CD4-positive, alpha-beta T cell (primary cell): ENCODE measurements around the gene TRAF6. TPM values are rescaled to one million over a fixed set of nuclear protein-coding genes. Genes with fewer than 3 reads are reported as not detected.

ENCODE experiments used
- ATAC-seq: fragments of 200-7000 bp; cut with Tn5 transposase; one replicate; pipeline ENCODE4 v1.10.0; 2022; ENCODE audit warnings: mild to moderate bottlenecking; ENCODE audit not compliant: poor library complexity
- CTCF ChIA-PET: fragments of 350-600 bp; sonication (Branson Sonifier 250); formaldehyde crosslinking; loops from one replicate; lab custom pipeline; 2021; ENCODE audit warnings: antibody characterized with exemption, inconsistent platforms; lab: Charles Lee
- POLR2A ChIA-PET: fragments of 350-600 bp; sonication (Branson Sonifier 250); formaldehyde crosslinking; loops from one replicate; lab custom pipeline; 2021; ENCODE audit warnings: antibody characterized with exemption, inconsistent platforms; lab: Charles Lee
- DNase-seq, 14 experiments: peaks; one replicate each; pipeline ENCODE4 v3.0.0-alpha.2; 2013 to 2020; ENCODE audit warnings: mixed read lengths in 2 of 14
- H3K27ac ChIP-seq, 2 donors: one replicate each; pipeline versions ENCODE4 v1.5.1 to v1.7.0; 2013; ENCODE audit warnings: low read length in 2 of 2, low read depth in 1 of 2, mild to moderate bottlenecking in 1 of 2
- H3K27me3 ChIP-seq, 2 experiments: 1 replicate in 1 of 2; 2 replicates in 1 of 2; pipeline versions ENCODE4 v1.6.1 to v1.7.0; 2013; ENCODE audit warnings: low read length in 2 of 2, control low read depth in 1 of 2, mild to moderate bottlenecking in 1 of 2, moderate library complexity in 1 of 2; ENCODE audit not compliant: insufficient read depth in 2 of 2, control insufficient read depth in 1 of 2
- H3K36me3 ChIP-seq: one replicate; pipeline ENCODE4 v1.6.1; 2013; ENCODE audit warnings: low read length, control low read depth; ENCODE audit not compliant: insufficient read depth
- H3K4me1 ChIP-seq: one replicate; pipeline ENCODE4 v1.6.1; 2013; ENCODE audit warnings: low read length, control low read depth; ENCODE audit not compliant: insufficient read depth
- H3K4me3 ChIP-seq: one replicate; pipeline ENCODE4 v1.5.1; 2013; ENCODE audit warnings: mild to moderate bottlenecking, low read length, moderate library complexity
- H3K9me3 ChIP-seq, 2 experiments: 1 replicate in 1 of 2; 2 replicates in 1 of 2; pipeline versions ENCODE4 v1.6.1 to v1.7.0; 2013; ENCODE audit warnings: low read length in 2 of 2, mild to moderate bottlenecking in 2 of 2, control low read depth in 1 of 2, moderate library complexity in 1 of 2; ENCODE audit not compliant: control insufficient read depth in 1 of 2, insufficient read depth in 1 of 2
- H3K27ac Mint-ChIP-seq: one replicate; pipeline ENCODE4 v1.8.0; 2020; ENCODE audit warnings: mixed read lengths
- H3K27me3 Mint-ChIP-seq: one replicate; pipeline ENCODE4 v1.8.0; 2021; ENCODE audit warnings: mixed read lengths
- H3K36me3 Mint-ChIP-seq: one replicate; pipeline ENCODE4 v1.8.0; 2021; ENCODE audit warnings: low read depth, mixed read lengths
- H3K4me1 Mint-ChIP-seq: one replicate; pipeline ENCODE4 v1.8.0; 2021; ENCODE audit warnings: low read depth, mixed read lengths
- H3K4me3 Mint-ChIP-seq: one replicate; pipeline ENCODE4 v1.8.0; 2020; ENCODE audit warnings: mild to moderate bottlenecking, mixed read lengths
- H3K9me3 Mint-ChIP-seq: one replicate; pipeline ENCODE4 v1.8.0; 2020; ENCODE audit warnings: mixed read lengths
- CTCF ChIP-seq: fragments of 200-600 bp; IDR thresholded peaks from one replicate; pipeline ENCODE4 v1.8.0; 2022; ENCODE audit warnings: antibody characterized with exemption, mild to moderate bottlenecking
- intact Hi-C, 2 experiments: fragments of 100-400 bp; cut with DNase I in 1 of 2; cut with micrococcal nuclease in 1 of 2; formaldehyde crosslinking; loops; one replicate each; pipeline versions ENCODE4 v1.15.1 to v1.9.0; 2023 to 2025; cut with DNase I, micrococcal nuclease
- total RNA-seq, 174 experiments: library from RNA in 2 of 174; stranded (reverse) in 2 of 174; gene quantifications; one replicate each; pipeline ENCODE4 v1.2.3 and lab custom pipeline; 2021 to 2026

TRAF6 gene
- total RNA-seq, 2 experiments from 2014 or later: 27.9 to 29.0 TPM

GRCh38 chr11:36456156-36456555, 53.9 kb downstream of the TRAF6 start:
- no peak for TF ChIP-seq CTCF
- no peaks in the 10 kb centered on the region for H3K9me3 ChIP-seq
- peaks cover 33% of the 10 kb centered on the region for H3K4me1 ChIP-seq
- intact Hi-C loops: loop anchor here in 1 of 2 experiments (10.0 kb wide), 1 partner anchor 101 kb away; no protein-coding TSS in a partner anchor
- no peak overlapping the region for H3K27ac Mint-ChIP-seq
- DNase-seq: no peak
- no peak overlapping the region for H3K4me3 Mint-ChIP-seq
- H3K27ac ChIP-seq: no peak overlapping the region
- no peaks in the 10 kb centered on the region for H3K27me3 ChIP-seq
- H3K27me3 Mint-ChIP-seq: no peaks in the 10 kb centered on the region
- no peaks in the 10 kb centered on the region for H3K9me3 Mint-ChIP-seq
- ATAC-seq: no peak
- ChIA-PET CTCF (no interaction called here), POLR2A (no interaction called here)
- no peak overlapping the region for H3K4me3 ChIP-seq
- peaks cover 4% of the 10 kb centered on the region for H3K36me3 Mint-ChIP-seq
- H3K36me3 ChIP-seq: peaks cover 9% of the 10 kb centered on the region
- H3K4me1 Mint-ChIP-seq: peaks cover 26% of the 10 kb centered on the region

- H3K4me3 ChIP-seq: no peak overlapping the region
- no peak for TF ChIP-seq CTCF
- peaks cover 4% of the 10 kb centered on the region for H3K36me3 Mint-ChIP-seq
- intact Hi-C loops: loop anchor here in 1 of 2 experiments (10.0 kb wide), 1 partner anchor 101 kb away; no protein-coding TSS in a partner anchor
- ATAC-seq: no peak
- POLR2A ChIA-PET: no interaction called here
- H3K27ac Mint-ChIP-seq: no peak overlapping the region
- no peak overlapping the region for H3K4me3 Mint-ChIP-seq
- H3K9me3 ChIP-seq: no peaks in the 10 kb centered on the region
- H3K27ac ChIP-seq: no peak overlapping the region
- H3K9me3 Mint-ChIP-seq: no peaks in the 10 kb centered on the region
- no peaks in the 10 kb centered on the region for H3K27me3 ChIP-seq
- H3K4me1 Mint-ChIP-seq: peaks cover 30% of the 10 kb centered on the region
- H3K27me3 Mint-ChIP-seq: no peaks in the 10 kb centered on the region
- DNase-seq: no peak
- peaks cover 38% of the 10 kb centered on the region for H3K4me1 ChIP-seq
- CTCF ChIA-PET: no interaction called here
- H3K36me3 ChIP-seq: peaks cover 9% of the 10 kb centered on the region
Observed at GRCh38 chr11:36455658-36456111, 54.4 kb downstream of the TRAF6 start.

- H3K27me3 Mint-ChIP-seq: no peaks in the 10 kb centered on the region
- Histone ChIP-seq H3K9me3 (no peaks in the 10 kb centered on the region), H3K4me3 (no peak overlapping the region), H3K36me3 (peaks cover 9% of the 10 kb centered on the region), H3K4me1 (peaks cover 41% of the 10 kb centered on the region), H3K27ac (no peak overlapping the region), H3K27me3 (no peaks in the 10 kb centered on the region)
- no peak for ATAC-seq
- no peak for TF ChIP-seq CTCF
- POLR2A ChIA-PET: no interaction called here
- intact Hi-C loops: loop anchor here in 1 of 2 experiments (10.0 kb wide), 1 partner anchor 100 kb away; no protein-coding TSS in a partner anchor
- no peak overlapping the region for H3K27ac Mint-ChIP-seq
- CTCF ChIA-PET: no interaction called here
- peaks cover 4% of the 10 kb centered on the region for H3K36me3 Mint-ChIP-seq
- H3K9me3 Mint-ChIP-seq: no peaks in the 10 kb centered on the region
- no peak overlapping the region for H3K4me3 Mint-ChIP-seq
- H3K4me1 Mint-ChIP-seq: peaks cover 36% of the 10 kb centered on the region
- DNase-seq: no peak
Observed at GRCh38 chr11:36454941-36455631, 55.0 kb downstream of the TRAF6 start.
